ENCODE measurements around the gene EIF3D.

Gene EIF3D

GRCh38 chr22:36565159-36565507, 36.2 kb upstream of the EIF3D start:
- H3K36me3 ChIP-seq (ENCODE audit: control insufficient read depth in 2 of 2, insufficient read depth in 2 of 2, low read length in 2 of 2), result no peaks in the 10 kb centered on the region
- peaks cover 4 to 8% of the 10 kb centered on the region in 2 donors for H3K27me3 ChIP-seq (ENCODE audit: control insufficient read depth in 2 of 2, insufficient read depth in 2 of 2, low read length in 2 of 2)
- no peaks in the 10 kb centered on the region for H3K9me3 ChIP-seq (ENCODE audit: control insufficient read depth in 2 of 2, low read length in 2 of 2)
- no peak overlapping the region for H3K27ac ChIP-seq (ENCODE audit: low read depth in 2 of 2, low read length in 2 of 2)
- no peaks in the 10 kb centered on the region for H3K4me1 ChIP-seq (ENCODE audit: control insufficient read depth in 2 of 2, insufficient read depth in 2 of 2, low read length in 2 of 2)
- no peak overlapping the region for H3K9ac ChIP-seq (ENCODE audit: low read depth in 1 of 2, low read length in 2 of 2)
- no peak overlapping the region for H3K4me3 ChIP-seq (ENCODE audit: low read length in 2 of 2)

- Histone ChIP-seq H3K4me3 (ENCODE audit: low read length in 2 of 2) (no peak overlapping the region), H3K9ac (ENCODE audit: low read depth in 1 of 2, low read length in 2 of 2) (no peak overlapping the region), H3K36me3 (ENCODE audit: control insufficient read depth in 2 of 2, insufficient read depth in 2 of 2, low read length in 2 of 2) (no peaks in the 10 kb centered on the region), H3K9me3 (ENCODE audit: control insufficient read depth in 2 of 2, low read length in 2 of 2) (no peaks in the 10 kb centered on the region), H3K27me3 (ENCODE audit: control insufficient read depth in 2 of 2, insufficient read depth in 2 of 2, low read length in 2 of 2) (peaks cover 4 to 8% of the 10 kb centered on the region in 2 donors), H3K27ac (ENCODE audit: low read depth in 2 of 2, low read length in 2 of 2) (no peak overlapping the region), H3K4me1 (ENCODE audit: control insufficient read depth in 2 of 2, insufficient read depth in 2 of 2, low read length in 2 of 2) (no peaks in the 10 kb centered on the region)
Observed at GRCh38 chr22:36564422-36565158, 35.6 kb upstream of the EIF3D start.

GRCh38 chr22:36563898-36564297, 34.9 kb upstream of the EIF3D start:
- Histone ChIP-seq H3K9ac (ENCODE audit: low read depth in 1 of 2, low read length in 2 of 2) (no peak overlapping the region), H3K4me3 (ENCODE audit: low read length in 2 of 2) (no peak overlapping the region), H3K4me1 (ENCODE audit: control insufficient read depth in 2 of 2, insufficient read depth in 2 of 2, low read length in 2 of 2) (no peaks in the 10 kb centered on the region), H3K36me3 (ENCODE audit: control insufficient read depth in 2 of 2, insufficient read depth in 2 of 2, low read length in 2 of 2) (no peaks in the 10 kb centered on the region), H3K27me3 (ENCODE audit: control insufficient read depth in 2 of 2, insufficient read depth in 2 of 2, low read length in 2 of 2) (peaks cover 4 to 8% of the 10 kb centered on the region in 2 donors), H3K27ac (ENCODE audit: low read depth in 2 of 2, low read length in 2 of 2) (no peak overlapping the region), H3K9me3 (ENCODE audit: control insufficient read depth in 2 of 2, low read length in 2 of 2) (no peaks in the 10 kb centered on the region)

GRCh38 chr22:36563444-36563843, 34.5 kb upstream of the EIF3D start:
- H3K9ac ChIP-seq (ENCODE audit: low read depth in 1 of 2, low read length in 2 of 2), result no peak overlapping the region
- H3K9me3 ChIP-seq (ENCODE audit: control insufficient read depth in 2 of 2, low read length in 2 of 2), result no peaks in the 10 kb centered on the region
- no peak overlapping the region for H3K27ac ChIP-seq (ENCODE audit: low read depth in 2 of 2, low read length in 2 of 2)
- H3K36me3 ChIP-seq (ENCODE audit: control insufficient read depth in 2 of 2, insufficient read depth in 2 of 2, low read length in 2 of 2), result no peaks in the 10 kb centered on the region
- H3K4me3 ChIP-seq (ENCODE audit: low read length in 2 of 2), result no peak overlapping the region
- H3K4me1 ChIP-seq (ENCODE audit: control insufficient read depth in 2 of 2, insufficient read depth in 2 of 2, low read length in 2 of 2), result peaks cover 0 to 2% of the 10 kb centered on the region in 2 donors
- H3K27me3 ChIP-seq (ENCODE audit: control insufficient read depth in 2 of 2, insufficient read depth in 2 of 2, low read length in 2 of 2), result peaks cover 4 to 8% of the 10 kb centered on the region in 2 donors

- Histone ChIP-seq H3K27ac (ENCODE audit: low read depth in 2 of 2, low read length in 2 of 2) (no peak overlapping the region), H3K36me3 (ENCODE audit: control insufficient read depth in 2 of 2, insufficient read depth in 2 of 2, low read length in 2 of 2) (no peaks in the 10 kb centered on the region), H3K4me3 (ENCODE audit: low read length in 2 of 2) (no peak overlapping the region), H3K27me3 (ENCODE audit: control insufficient read depth in 2 of 2, insufficient read depth in 2 of 2, low read length in 2 of 2) (peaks cover 4 to 8% of the 10 kb centered on the region in 2 donors), H3K9ac (ENCODE audit: low read depth in 1 of 2, low read length in 2 of 2) (no peak overlapping the region), H3K4me1 (ENCODE audit: control insufficient read depth in 2 of 2, insufficient read depth in 2 of 2, low read length in 2 of 2) (peaks cover 0 to 5% of the 10 kb centered on the region in 2 donors), H3K9me3 (ENCODE audit: control insufficient read depth in 2 of 2, low read length in 2 of 2) (no peaks in the 10 kb centered on the region)
Observed at GRCh38 chr22:36563001-36563400, 34.0 kb upstream of the EIF3D start.

- Histone ChIP-seq H3K4me3 (ENCODE audit: low read length in 2 of 2) (no peak overlapping the region), H3K27ac (ENCODE audit: low read depth in 2 of 2, low read length in 2 of 2) (no peak overlapping the region), H3K9me3 (ENCODE audit: control insufficient read depth in 2 of 2, low read length in 2 of 2) (no peaks in the 10 kb centered on the region), H3K36me3 (ENCODE audit: control insufficient read depth in 2 of 2, insufficient read depth in 2 of 2, low read length in 2 of 2) (no peaks in the 10 kb centered on the region), H3K27me3 (ENCODE audit: control insufficient read depth in 2 of 2, insufficient read depth in 2 of 2, low read length in 2 of 2) (peaks cover 4 to 8% of the 10 kb centered on the region in 2 donors), H3K4me1 (ENCODE audit: control insufficient read depth in 2 of 2, insufficient read depth in 2 of 2, low read length in 2 of 2) (peaks cover 0 to 5% of the 10 kb centered on the region in 2 donors), H3K9ac (ENCODE audit: low read depth in 1 of 2, low read length in 2 of 2) (no peak overlapping the region)
Observed at GRCh38 chr22:36562261-36562835, 33.4 kb upstream of the EIF3D start.

GRCh38 chr22:36561291-36561811, 32.4 kb upstream of the EIF3D start:
- Histone ChIP-seq H3K27ac (ENCODE audit: low read depth in 2 of 2, low read length in 2 of 2) (no peak overlapping the region), H3K36me3 (ENCODE audit: control insufficient read depth in 2 of 2, insufficient read depth in 2 of 2, low read length in 2 of 2) (no peaks in the 10 kb centered on the region), H3K9ac (ENCODE audit: low read depth in 1 of 2, low read length in 2 of 2) (no peak overlapping the region), H3K4me3 (ENCODE audit: low read length in 2 of 2) (no peak overlapping the region), H3K27me3 (ENCODE audit: control insufficient read depth in 2 of 2, insufficient read depth in 2 of 2, low read length in 2 of 2) (peaks cover 2 to 8% of the 10 kb centered on the region in 2 donors), H3K4me1 (ENCODE audit: control insufficient read depth in 2 of 2, insufficient read depth in 2 of 2, low read length in 2 of 2) (peaks cover 0 to 5% of the 10 kb centered on the region in 2 donors), H3K9me3 (ENCODE audit: control insufficient read depth in 2 of 2, low read length in 2 of 2) (no peaks in the 10 kb centered on the region)

GRCh38 chr22:36560001-36560400, 31.0 kb upstream of the EIF3D start:
- peaks cover 2 to 6% of the 10 kb centered on the region in 2 donors for H3K27me3 ChIP-seq (ENCODE audit: control insufficient read depth in 2 of 2, insufficient read depth in 2 of 2, low read length in 2 of 2)
- no peak overlapping the region for H3K4me3 ChIP-seq (ENCODE audit: low read length in 2 of 2)
- H3K27ac ChIP-seq (ENCODE audit: low read depth in 2 of 2, low read length in 2 of 2), result no peak overlapping the region
- H3K9ac ChIP-seq (ENCODE audit: low read depth in 1 of 2, low read length in 2 of 2), result no peak overlapping the region
- H3K9me3 ChIP-seq (ENCODE audit: control insufficient read depth in 2 of 2, low read length in 2 of 2), result no peaks in the 10 kb centered on the region
- H3K36me3 ChIP-seq (ENCODE audit: control insufficient read depth in 2 of 2, insufficient read depth in 2 of 2, low read length in 2 of 2), result no peaks in the 10 kb centered on the region
- H3K4me1 ChIP-seq (ENCODE audit: control insufficient read depth in 2 of 2, insufficient read depth in 2 of 2, low read length in 2 of 2), result peaks cover 0 to 5% of the 10 kb centered on the region in 2 donors

- no peaks in the 10 kb centered on the region for H3K36me3 ChIP-seq (ENCODE audit: control insufficient read depth in 2 of 2, insufficient read depth in 2 of 2, low read length in 2 of 2)
- H3K9me3 ChIP-seq (ENCODE audit: control insufficient read depth in 2 of 2, low read length in 2 of 2), result no peaks in the 10 kb centered on the region
- H3K27me3 ChIP-seq (ENCODE audit: control insufficient read depth in 2 of 2, insufficient read depth in 2 of 2, low read length in 2 of 2), result peaks cover 6 to 8% of the 10 kb centered on the region in 2 donors
- H3K9ac ChIP-seq (ENCODE audit: low read depth in 1 of 2, low read length in 2 of 2), result no peak overlapping the region
- H3K4me1 ChIP-seq (ENCODE audit: control insufficient read depth in 2 of 2, insufficient read depth in 2 of 2, low read length in 2 of 2), result peaks cover 0 to 5% of the 10 kb centered on the region in 2 donors
- no peak overlapping the region for H3K4me3 ChIP-seq (ENCODE audit: low read length in 2 of 2)
- H3K27ac ChIP-seq (ENCODE audit: low read depth in 2 of 2, low read length in 2 of 2), result no peak overlapping the region
Observed at GRCh38 chr22:36554098-36554497, 25.1 kb upstream of the EIF3D start.

GRCh38 chr22:36552289-36552688, 23.3 kb upstream of the EIF3D start:
- H3K4me1 ChIP-seq (ENCODE audit: control insufficient read depth in 2 of 2, insufficient read depth in 2 of 2, low read length in 2 of 2), result no peaks in the 10 kb centered on the region
- H3K36me3 ChIP-seq (ENCODE audit: control insufficient read depth in 2 of 2, insufficient read depth in 2 of 2, low read length in 2 of 2), result no peaks in the 10 kb centered on the region
- H3K9me3 ChIP-seq (ENCODE audit: control insufficient read depth in 2 of 2, low read length in 2 of 2), result no peaks in the 10 kb centered on the region
- no peak overlapping the region for H3K4me3 ChIP-seq (ENCODE audit: low read length in 2 of 2)
- no peak overlapping the region for H3K9ac ChIP-seq (ENCODE audit: low read depth in 1 of 2, low read length in 2 of 2)
- H3K27ac ChIP-seq (ENCODE audit: low read depth in 2 of 2, low read length in 2 of 2), result no peak overlapping the region
- peaks cover 9 to 16% of the 10 kb centered on the region in 2 donors for H3K27me3 ChIP-seq (ENCODE audit: control insufficient read depth in 2 of 2, insufficient read depth in 2 of 2, low read length in 2 of 2)

Data from mucosa of rectum (tissue), 2 donors.